Right lobe of liver (tissue), 6 donors: Measurements from ENCODE around the gene HDAC4. TPM values are rescaled to one million over a fixed set of nuclear protein-coding genes. Genes with fewer than 3 reads are reported as not detected.

Experiments
- ATAC-seq, 4 donors: fragments of 200-7000 bp; cut with Tn5 transposase; one replicate each; pipeline ENCODE4 v1.9.1; 2020; ENCODE audit warnings: mild to moderate bottlenecking in 4 of 4, moderate library complexity in 4 of 4
- DNase-seq, 3 donors: peaks; one replicate each; pipeline ENCODE4 v3.0.0-alpha.2; 2020
- H3K27ac ChIP-seq, 3 donors: fragments of 200-600 bp; one replicate each; pipeline ENCODE4 v1.8.0; 2022
- H3K27me3 ChIP-seq, 2 donors: fragments of 200-600 bp; one replicate each; pipeline ENCODE4 v1.8.0; 2022
- H3K36me3 ChIP-seq, 4 donors: fragments of 200-600 bp; sonication (generic) in 1 of 4; one replicate each; pipeline versions ENCODE4 v1.5.1 to v1.8.0; 2017 to 2022; ENCODE audit warnings: control low read depth in 1 of 4
- H3K4me1 ChIP-seq, 4 donors: fragments of 200-600 bp; sonication (generic) in 1 of 4; one replicate each; pipeline versions ENCODE4 v1.5.1 to v1.8.0; 2017 to 2022; ENCODE audit warnings: control low read depth in 1 of 4
- H3K4me3 ChIP-seq, 3 donors: fragments of 200-600 bp; one replicate each; pipeline ENCODE4 v1.8.0; 2022
- H3K9me3 ChIP-seq, 4 donors: fragments of 200-600 bp; sonication (generic) in 1 of 4; one replicate each; pipeline versions ENCODE4 v1.5.1 to v1.8.0; 2017 to 2022; ENCODE audit warnings: control low read depth in 1 of 4
- CTCF ChIP-seq, 4 donors: fragments of 200-600 bp in 3 of 4; fragments of 450-650 bp in 1 of 4; IDR thresholded peaks; one replicate each; pipeline versions ENCODE4 v1.5.1 to v1.8.0; 2016 to 2022; ENCODE audit warnings: antibody characterized with exemption in 4 of 4, mild to moderate bottlenecking in 2 of 4
- POLR2A ChIP-seq: fragments of 450-650 bp; IDR thresholded peaks from one replicate; pipeline ENCODE4 v1.6.1; 2017; ENCODE audit warnings: antibody characterized with exemption, mild to moderate bottlenecking
- WGBS: methylation state at CpG from one replicate; pipeline ENCODE4 v1.1.6; 2018; ENCODE audit warnings: low coverage, low lambda C conversion rate; ENCODE audit not compliant: insufficient coverage; ENCODE audit errors: missing lambda C conversion rate; 5-methylcytosine and 5-hydroxymethylcytosine counted together
- intact Hi-C, 2 donors: fragments of 100-400 bp; cut with DNase I; formaldehyde crosslinking; loops; one replicate each; pipeline versions ENCODE4 v1.11.2 to v1.14.1; 2022
- total RNA-seq, 6 experiments: library from RNA; depleted of rRNA in 2 of 6; stranded (reverse); fragments of >200 nt in 2 of 6; fragmentation: NEBNext Ultra II Directional in 3 of 6; extraction: Animal tissue kit (Norgen Biotek cat#: 25700) in 3 of 6; gene quantifications; one replicate each; pipeline versions ENCODE4 v1.1.0 to v1.2.4, GENCODE V29; 2016 to 2023
- donor health status: DM: no; HTN: yes; CAD: no.
- donor health status: DM: no; HTN: no; CAD: no.
- donor health status: DM: no; HTN: no; CAD: no.
- donor health status: DM: no; HTN: yes; CAD: no.
- donor health status: DM: no; HTN: yes; CAD: no.

The HDAC4 gene
- total RNA-seq, 6 experiments from 2014 or later = 8.9 to 22.4 (median 14.7) TPM

GRCh38 chr2:239064891-239065290 lies 335.9 kb downstream of the HDAC4 start:
- Histone ChIP-seq H3K27me3 (no peaks in the 10 kb centered on the region), H3K27ac (no peak overlapping the region), H3K4me3 (no peak overlapping the region), H3K36me3 (peaks cover 0 to 8% (median 2%) of the 10 kb centered on the region in 4 donors), H3K9me3 (no peaks in the 10 kb centered on the region), H3K4me1 (no peaks in the 10 kb centered on the region)
- DNase-seq (no peak), ATAC-seq (no peak)
- intact Hi-C loops = no loop called here
- TF ChIP-seq POLR2A = no peak
- TF ChIP-seq CTCF (IDR thresholded peaks at IDR 0.05) = no peak
- WGBS = 89% methylated on average over 13 of the region's 21 CpGs

GRCh38 chr2:239064253-239064652 lies 336.6 kb downstream of the HDAC4 start:
- TF ChIP-seq POLR2A (no peak), CTCF (IDR thresholded peaks at IDR 0.05) (no peak)
- Histone ChIP-seq H3K9me3 (no peaks in the 10 kb centered on the region), H3K4me3 (no peak overlapping the region), H3K36me3 (peaks cover 0 to 8% (median 2%) of the 10 kb centered on the region in 4 donors), H3K4me1 (no peaks in the 10 kb centered on the region), H3K27me3 (no peaks in the 10 kb centered on the region), H3K27ac (no peak overlapping the region)
- DNase-seq (no peak), ATAC-seq (no peak)
- WGBS = no CpG with 5 or more reads among the region's 12 CpGs
- intact Hi-C loops = no loop called here

DNA sequence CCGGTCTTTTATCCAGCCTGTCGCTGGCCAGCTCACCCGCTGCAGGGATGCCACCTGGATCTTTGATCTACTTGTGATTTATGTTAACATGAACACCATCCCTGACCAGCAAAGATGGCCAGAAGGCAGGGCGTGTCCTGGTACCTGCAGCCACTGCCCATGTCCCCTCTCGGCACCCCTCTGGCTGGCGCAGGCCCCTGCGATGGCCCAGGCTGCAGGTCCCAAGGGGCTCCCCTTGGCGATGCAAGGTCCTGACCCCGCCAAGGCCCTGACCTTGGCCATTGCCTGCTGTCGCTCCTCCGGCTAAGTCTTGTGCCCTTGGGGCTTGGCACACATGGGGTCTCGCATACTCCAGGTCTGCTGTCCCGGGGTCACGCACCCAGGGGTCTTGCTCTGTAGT lies 338.1 kb downstream of the HDAC4 start:
- H3K9me3 ChIP-seq = no peaks in the 10 kb centered on the region
- no peak overlapping the region for H3K27ac ChIP-seq
- 87% methylated on average over 3 of the region's 14 CpGs for WGBS
- ATAC-seq = no peak
- H3K4me3 ChIP-seq = no peak overlapping the region
- no peaks in the 10 kb centered on the region for H3K27me3 ChIP-seq
- DNase-seq = no peak
- TF ChIP-seq POLR2A = no peak
- no peak for TF ChIP-seq CTCF (IDR thresholded peaks at IDR 0.05)
- peaks cover 0 to 8% (median 2%) of the 10 kb centered on the region in 4 donors for H3K36me3 ChIP-seq
- intact Hi-C loops = no loop called here
- no peaks in the 10 kb centered on the region for H3K4me1 ChIP-seq

DNA sequence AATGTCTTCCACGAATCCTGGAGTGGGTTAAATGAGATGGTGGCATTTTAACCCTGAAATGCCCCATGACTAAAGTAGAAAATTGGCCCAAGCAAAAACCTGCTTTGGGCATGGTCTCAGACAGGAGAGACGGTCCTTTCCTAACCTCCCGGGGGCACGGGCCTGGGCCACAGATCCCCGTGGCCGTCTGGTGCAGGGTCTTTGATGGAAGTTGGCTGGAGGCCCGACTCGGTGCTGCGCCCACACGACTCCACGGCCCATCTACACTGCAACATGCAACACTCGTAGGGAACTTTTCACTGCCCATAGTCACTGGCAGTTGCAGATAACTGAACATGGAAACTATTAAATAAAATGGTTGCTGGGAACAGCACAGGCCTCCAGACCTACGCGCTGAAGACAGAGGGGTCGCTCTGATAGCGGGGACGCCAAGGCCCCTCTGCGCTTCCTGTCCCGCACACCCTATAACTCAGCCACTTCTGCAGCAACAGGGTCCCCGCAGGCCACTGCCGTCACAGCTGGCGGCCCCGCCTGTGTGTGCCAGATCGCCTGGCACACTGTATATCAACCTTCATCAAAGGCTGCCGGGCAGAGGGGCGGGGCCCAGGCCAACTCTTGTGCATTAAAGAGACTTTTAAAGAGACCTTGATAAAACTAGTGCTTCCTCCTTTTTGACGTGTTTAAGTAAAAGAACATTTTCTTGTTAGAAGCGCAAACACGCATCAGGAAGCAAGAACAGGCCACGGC lies 338.8 kb downstream of the HDAC4 start:
- TF ChIP-seq CTCF (IDR thresholded peaks at IDR 0.05) (no peak), POLR2A (no peak)
- 83% methylated on average over 13 of the region's 30 CpGs for WGBS
- Histone ChIP-seq H3K4me3 (no peak overlapping the region), H3K27me3 (no peaks in the 10 kb centered on the region), H3K9me3 (no peaks in the 10 kb centered on the region), H3K4me1 (no peaks in the 10 kb centered on the region), H3K27ac (no peak overlapping the region), H3K36me3 (peaks cover 0 to 8% (median 3%) of the 10 kb centered on the region in 4 donors)
- intact Hi-C loops = no loop called here
- ATAC-seq (no peak), DNase-seq (no peak)
